ENCODE measurements around the gene PFDN6. TPM values are rescaled to one million over a fixed set of nuclear protein-coding genes. Genes with fewer than 3 reads are reported as not detected.

PFDN6 gene
- total RNA-seq, 4 donors from 2014 or later, result 23.6 to 39.8 (median 28.1) TPM; not detected in 1

DNA sequence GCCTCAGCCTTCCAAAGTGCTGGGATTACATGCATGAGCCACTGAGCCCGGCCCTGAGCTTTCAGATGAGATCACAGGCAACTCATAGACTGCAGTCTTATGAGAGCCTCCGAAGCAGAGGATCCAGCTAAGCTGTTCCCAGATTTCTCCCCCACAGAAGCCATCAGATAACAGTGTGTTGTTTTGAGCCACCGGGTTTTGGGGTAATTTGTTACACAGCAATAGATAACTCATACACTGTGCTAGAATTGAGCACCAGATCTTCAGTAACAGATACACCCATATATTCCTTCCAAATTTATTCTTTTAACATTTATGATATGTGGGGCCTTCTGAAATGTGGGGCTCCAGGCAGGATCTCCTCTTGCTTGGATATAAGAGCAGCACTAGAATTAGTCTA, 47.1 kb downstream of the PFDN6 start:
- H3K27ac ChIP-seq, result no peak overlapping the region
- H3K36me3 ChIP-seq, result no peaks in the 10 kb centered on the region
- no peak overlapping the region for H3K4me3 ChIP-seq
- intact Hi-C loops (cut with DNase I; ENCODE audit: low total_unique reads) (no loop called here), in situ Hi-C loops (cut with MboI; ENCODE audit: low pct_ligation_motif_present in 1 of 4, low pct_unique_long_range_greater_than_20kb in 1 of 4, low sequenced_read_pairs in 3 of 4) (no loop called here)
- no peaks in the 10 kb centered on the region for H3K9me3 ChIP-seq
- no peak for DNase-seq
- no peaks in the 10 kb centered on the region for H3K4me1 ChIP-seq
- H3K27me3 ChIP-seq, result no peaks in the 10 kb centered on the region
- TF ChIP-seq POLR2A (IDR thresholded peaks at IDR 0.05), result no peak
- TF ChIP-seq, protein P1, sequence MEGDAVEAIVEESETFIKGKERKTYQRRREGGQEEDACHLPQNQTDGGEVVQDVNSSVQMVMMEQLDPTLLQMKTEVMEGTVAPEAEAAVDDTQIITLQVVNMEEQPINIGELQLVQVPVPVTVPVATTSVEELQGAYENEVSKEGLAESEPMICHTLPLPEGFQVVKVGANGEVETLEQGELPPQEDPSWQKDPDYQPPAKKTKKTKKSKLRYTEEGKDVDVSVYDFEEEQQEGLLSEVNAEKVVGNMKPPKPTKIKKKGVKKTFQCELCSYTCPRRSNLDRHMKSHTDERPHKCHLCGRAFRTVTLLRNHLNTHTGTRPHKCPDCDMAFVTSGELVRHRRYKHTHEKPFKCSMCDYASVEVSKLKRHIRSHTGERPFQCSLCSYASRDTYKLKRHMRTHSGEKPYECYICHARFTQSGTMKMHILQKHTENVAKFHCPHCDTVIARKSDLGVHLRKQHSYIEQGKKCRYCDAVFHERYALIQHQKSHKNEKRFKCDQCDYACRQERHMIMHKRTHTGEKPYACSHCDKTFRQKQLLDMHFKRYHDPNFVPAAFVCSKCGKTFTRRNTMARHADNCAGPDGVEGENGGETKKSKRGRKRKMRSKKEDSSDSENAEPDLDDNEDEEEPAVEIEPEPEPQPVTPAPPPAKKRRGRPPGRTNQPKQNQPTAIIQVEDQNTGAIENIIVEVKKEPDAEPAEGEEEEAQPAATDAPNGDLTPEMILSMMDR (IDR thresholded peaks at IDR 0.05), result no peak
- TF ChIP-seq EP300 (IDR thresholded peaks at IDR 0.05; ENCODE audit: low read depth), result no peak
- 93% methylated on average over 3 of the region's 3 CpGs; no CpG with 5 or more reads in 1 of the 2 donors for WGBS, 2 donors (ENCODE audit: low coverage in 1 of 2)

DNA sequence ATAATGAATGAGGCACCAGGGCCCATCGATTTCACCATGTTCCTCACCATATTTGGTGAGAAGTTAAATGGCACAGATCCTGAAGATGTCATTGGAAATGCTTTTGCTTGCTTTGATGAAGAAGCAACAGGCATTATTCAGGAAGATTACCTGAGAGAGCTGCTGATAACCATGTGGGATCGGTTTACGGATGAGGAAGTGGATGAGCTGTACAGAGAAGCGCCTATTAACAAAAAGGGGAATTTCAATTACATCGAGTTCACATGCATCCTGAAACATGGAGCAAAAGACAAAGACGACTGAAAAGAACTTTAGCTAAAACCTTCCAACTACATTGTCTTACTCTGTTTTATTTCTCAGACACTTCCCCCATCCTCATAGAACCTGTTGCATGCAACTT, 49.8 kb downstream of the PFDN6 start:
- no peak for TF ChIP-seq POLR2A (IDR thresholded peaks at IDR 0.05)
- no peak for TF ChIP-seq POLR2AphosphoS5 (IDR thresholded peaks at IDR 0.05)
- TF ChIP-seq, protein P1 (IDR thresholded peaks at IDR 0.05), result no peak
- no peak for TF ChIP-seq EP300 (IDR thresholded peaks at IDR 0.05; ENCODE audit: low read depth)
- Histone ChIP-seq H3K4me3 (no peak overlapping the region), H3K9me3 (no peaks in the 10 kb centered on the region), H3K36me3 (no peaks in the 10 kb centered on the region), H3K27ac (no peak overlapping the region), H3K27me3 (no peaks in the 10 kb centered on the region), H3K4me1 (no peaks in the 10 kb centered on the region)
- in situ Hi-C loops (cut with MboI; ENCODE audit: low pct_ligation_motif_present in 1 of 4, low pct_unique_long_range_greater_than_20kb in 1 of 4, low sequenced_read_pairs in 3 of 4) (no loop called here), intact Hi-C loops (cut with DNase I; ENCODE audit: low total_unique reads) (no loop called here)
- WGBS, 2 donors (ENCODE audit: low coverage in 1 of 2), result 88 to 89% methylated on average over 6 of the region's 6 CpGs
- no peak for DNase-seq

Other genes with a start within 250 kb of the PFDN6 start
- gene HLA-DPA1, start 216.0 kb upstream of the PFDN6 start, total RNA-seq, result 10 to 100 TPM in 3 of 4 donors, 1 to 10 TPM in 1; 2.2 to 77.8 (median 28.7) TPM
- 10 to 100 TPM in 3 of 4 donors, 1 to 10 TPM in 1; 10.0 to 68.0 (median 40.4) TPM for gene HLA-DPB1, start 213.6 kb upstream of the PFDN6 start, total RNA-seq
- under 1 TPM in 3 of 4 donors, not detected in 1; 0.14 to 0.79 (median 0.75) TPM for gene COL11A2, start 97.1 kb upstream of the PFDN6 start, total RNA-seq
- 10 to 100 TPM; 26.9 to 31.9 (median 29.4) TPM for gene RXRB, start 88.9 kb upstream of the PFDN6 start, total RNA-seq
- gene SLC39A7, start 88.7 kb upstream of the PFDN6 start, total RNA-seq, result 10 to 100 TPM; 38.2 to 99.9 (median 60.5) TPM
- 10 to 100 TPM; 34.3 to 65.7 (median 43.1) TPM for gene HSD17B8, start 84.9 kb upstream of the PFDN6 start, total RNA-seq
- 10 to 100 TPM; 10.8 to 29.9 (median 19.9) TPM for gene RING1, start 81.1 kb upstream of the PFDN6 start, total RNA-seq
- 10 to 100 TPM; 52.4 to 93.3 (median 63.4) TPM for gene VPS52, start 17.7 kb upstream of the PFDN6 start, total RNA-seq
- gene RPS18, start 17.5 kb upstream of the PFDN6 start, total RNA-seq, result 1,000 to 10,000 TPM in 2 of 4 donors, 100 to 1,000 TPM in 2; 773 to 2,238 (median 1,359) TPM
- 10 to 100 TPM; 39.4 to 49.0 (median 41.8) TPM for gene B3GALT4, start 12.5 kb upstream of the PFDN6 start, total RNA-seq
- gene WDR46, start 362 bp upstream of the PFDN6 start, total RNA-seq, result 10 to 100 TPM; 25.0 to 87.2 (median 55.8) TPM
- gene RGL2, start 9.3 kb downstream of the PFDN6 start, total RNA-seq, result 10 to 100 TPM; 21.3 to 70.3 (median 25.8) TPM
- gene TAPBP, start 24.5 kb downstream of the PFDN6 start, total RNA-seq, result 100 to 1,000 TPM; 175 to 423 (median 217) TPM
- 10 to 100 TPM; 10.1 to 31.8 (median 17.2) TPM for gene ZBTB22, start 28.1 kb downstream of the PFDN6 start, total RNA-seq
- 100 to 1,000 TPM in 1 of 4 donors, 10 to 100 TPM in 3; 40.7 to 302 (median 52.6) TPM for gene DAXX, start 33.4 kb downstream of the PFDN6 start, total RNA-seq
- gene KIFC1, start 102.2 kb downstream of the PFDN6 start, total RNA-seq, result 10 to 100 TPM in 1 of 4 donors, 1 to 10 TPM in 3; 2.6 to 51.5 (median 5.8) TPM
- gene PHF1, start 121.4 kb downstream of the PFDN6 start, total RNA-seq, result 100 to 1,000 TPM in 1 of 4 donors, 10 to 100 TPM in 3; 47.8 to 110 (median 48.4) TPM
- 100 to 1,000 TPM in 2 of 4 donors, 10 to 100 TPM in 2; 18.9 to 134 (median 91.3) TPM for gene CUTA, start 128.5 kb downstream of the PFDN6 start, total RNA-seq
- gene SYNGAP1, start 130.5 kb downstream of the PFDN6 start, total RNA-seq, result 10 to 100 TPM in 2 of 4 donors, 1 to 10 TPM in 2; 4.9 to 37.2 (median 11.1) TPM
- 1 to 10 TPM in 2 of 4 donors, not detected in 2; 2.2 to 3.2 TPM for gene ZBTB9, start 165.0 kb downstream of the PFDN6 start, total RNA-seq